ENCODE measurements around the gene SLC25A21. TPM values are rescaled to one million over a fixed set of nuclear protein-coding genes. Genes with fewer than 3 reads are reported as not detected.

The SLC25A21 gene
- total and polyA plus RNA-seq, 2 of the 13 experiments (the other 11 are each of a cell fraction or from before 2014, with no cell fraction given) = 1.9 to 2.9 TPM

DNA sequence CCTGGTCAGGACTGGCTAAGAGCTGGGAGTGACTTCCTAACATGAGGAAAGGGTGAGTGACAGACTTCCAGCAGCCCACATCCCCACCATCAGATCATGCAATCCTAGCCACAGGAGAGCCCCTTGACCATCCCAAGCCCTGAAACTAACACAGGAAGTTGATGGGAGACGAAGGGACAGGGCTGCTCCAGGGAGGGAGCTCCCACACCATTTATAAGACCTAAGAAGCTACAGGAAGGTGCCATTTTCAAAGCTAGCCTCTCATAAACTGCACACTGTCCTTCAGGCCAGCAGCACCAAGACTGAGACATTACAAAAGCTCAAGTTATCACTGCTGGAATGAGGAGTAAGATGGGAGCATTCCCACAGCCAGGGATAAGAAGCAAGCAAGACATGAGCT is 19.4 kb downstream of the SLC25A21 start:
- peak; percentile 41 for ATAC-seq
- H3K36me3 ChIP-seq (replicated peaks in 1 of 2; ENCODE audit: control insufficient read depth in 1 of 2, insufficient read depth in 2 of 2, low read length in 2 of 2) = no peaks in the 10 kb centered on the region
- in situ Hi-C loops (cut with HindIII; ENCODE audit: extremely low pct_ligation_motif_present, low pct_unique_long_range_greater_than_20kb) (loop anchor here (5.0 kb wide), 1 partner anchor 506 kb away; no protein-coding TSS in a partner anchor), intact Hi-C loops (cut with micrococcal nuclease; ENCODE audit: unreplicated experiment) (no loop called here)
- ChIA-PET POLR2A (interaction anchor here (1.1 kb wide), 1 partner anchor 19 kb away, joined by 3 read pairs; the partner anchor contains the start of gene SLC25A21), CTCF (ENCODE audit: low intra/inter-chr PET ratio, low total read pairs) (no interaction called here)
- 0 out of 2 replicates have a peak, but pooled peaks have one; percentile 7 for TF ChIP-seq KDM5B (CRISPR knock-in tag; IDR thresholded peaks at IDR 0.05; ENCODE audit: borderline replicate concordance)
- TF ChIP-seq SMARCC2 (IDR thresholded peaks at IDR 0.05) = no peak
- no peak for TF ChIP-seq NFE2L1 (CRISPR knock-in tag; IDR thresholded peaks at IDR 0.05; ENCODE audit: borderline replicate concordance)
- TF ChIP-seq, protein P1, sequence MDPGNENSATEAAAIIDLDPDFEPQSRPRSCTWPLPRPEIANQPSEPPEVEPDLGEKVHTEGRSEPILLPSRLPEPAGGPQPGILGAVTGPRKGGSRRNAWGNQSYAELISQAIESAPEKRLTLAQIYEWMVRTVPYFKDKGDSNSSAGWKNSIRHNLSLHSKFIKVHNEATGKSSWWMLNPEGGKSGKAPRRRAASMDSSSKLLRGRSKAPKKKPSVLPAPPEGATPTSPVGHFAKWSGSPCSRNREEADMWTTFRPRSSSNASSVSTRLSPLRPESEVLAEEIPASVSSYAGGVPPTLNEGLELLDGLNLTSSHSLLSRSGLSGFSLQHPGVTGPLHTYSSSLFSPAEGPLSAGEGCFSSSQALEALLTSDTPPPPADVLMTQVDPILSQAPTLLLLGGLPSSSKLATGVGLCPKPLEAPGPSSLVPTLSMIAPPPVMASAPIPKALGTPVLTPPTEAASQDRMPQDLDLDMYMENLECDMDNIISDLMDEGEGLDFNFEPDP (CRISPR knock-in tag; conservative IDR thresholded peaks at IDR 0.05) = 0 out of 2 replicates have a peak, but pooled peaks have one; percentile 57
- 0 out of 2 replicates have a peak, but pooled peaks have one; percentile 37 for TF ChIP-seq ZNF274 (CRISPR knock-in tag; IDR thresholded peaks at IDR 0.05)
- H2AFZ ChIP-seq (ENCODE audit: low read length) = no peak overlapping the region
- no peak for DNase-seq (ENCODE audit: low spot score)
- WGBS (ENCODE audit: low lambda C conversion rate) = 0% methylated on average over 1 of the region's 1 CpG
- no peaks in the 10 kb centered on the region for H3K4me1 ChIP-seq (ENCODE audit: insufficient read depth, low read length)
- H3K4me3 ChIP-seq (replicated peaks in 1 of 3; ENCODE audit: insufficient read depth in 1 of 3, low read depth in 2 of 3, low read length in 3 of 3) = no peak overlapping the region
- no peak overlapping the region for H3K9ac ChIP-seq (ENCODE audit: insufficient read depth, low read depth, low read length)
- H3K27me3 ChIP-seq (ENCODE audit: control insufficient read depth in 1 of 2, insufficient read depth in 2 of 2, low read length in 2 of 2) = no peaks in the 10 kb centered on the region
- H3K4me2 ChIP-seq (ENCODE audit: low read depth, low read length) = no peak overlapping the region
- FAIRE-seq = no peak
- H3K79me2 ChIP-seq (ENCODE audit: insufficient read depth, low read length) = no peaks in the 10 kb centered on the region
- no peaks in the 10 kb centered on the region for H4K20me1 ChIP-seq (ENCODE audit: insufficient read depth, low read length)
- peaks cover 4% of the 10 kb centered on the region; the same call in 1 of the 2 replicates for H3K9me3 ChIP-seq (ENCODE audit: low read length)
- no peak overlapping the region for H3K27ac ChIP-seq (ENCODE audit: extremely low read length, insufficient read depth, low read length)
- no TSS peak for BruUV-seq (replicated peaks)

DNA sequence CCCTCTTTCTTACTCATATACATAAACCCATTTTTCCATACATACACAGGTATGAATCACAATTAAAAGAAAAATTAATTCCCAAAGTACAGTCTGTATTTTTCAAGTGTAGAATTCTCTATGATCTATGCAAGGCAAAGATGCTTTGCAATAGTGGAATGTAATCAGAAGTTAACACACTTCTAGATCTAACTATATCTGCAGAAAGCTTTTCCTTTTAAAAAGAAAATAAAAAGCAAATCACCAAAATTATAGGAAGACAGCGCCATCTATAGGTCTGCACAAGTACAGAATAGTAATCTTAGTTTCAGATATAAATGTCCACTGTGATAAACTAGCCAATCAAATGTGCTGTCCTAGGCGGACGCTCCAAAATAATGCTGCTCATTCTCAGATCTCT is 22.0 kb downstream of the SLC25A21 start:
- H3K4me2 ChIP-seq (ENCODE audit: low read depth, low read length) = no peak overlapping the region
- CTCF ChIA-PET (ENCODE audit: low intra/inter-chr PET ratio, low total read pairs) = interaction anchor here (0.6 to 2.7 kb wide), 11 partner anchors 47 to 595 kb away, joined by 3 to 24 read pairs (median 4); partner anchors contain the start of gene MIPOL1
- H4K20me1 ChIP-seq (ENCODE audit: insufficient read depth, low read length) = no peaks in the 10 kb centered on the region
- H3K4me1 ChIP-seq (ENCODE audit: insufficient read depth, low read length) = no peaks in the 10 kb centered on the region
- H3K4me3 ChIP-seq (replicated peaks in 1 of 3; ENCODE audit: insufficient read depth in 1 of 3, low read depth in 2 of 3, low read length in 3 of 3) = no peak overlapping the region
- H3K36me3 ChIP-seq (replicated peaks in 1 of 2; ENCODE audit: control insufficient read depth in 1 of 2, insufficient read depth in 2 of 2, low read length in 2 of 2) = no peaks in the 10 kb centered on the region
- WGBS (ENCODE audit: low lambda C conversion rate) = 3% methylated on average over 3 of the region's 3 CpGs
- ATAC-seq = peak; percentile 75
- H2AFZ ChIP-seq (ENCODE audit: low read length) = no peak overlapping the region
- H3K27me3 ChIP-seq (ENCODE audit: control insufficient read depth in 1 of 2, insufficient read depth in 2 of 2, low read length in 2 of 2) = no peaks in the 10 kb centered on the region
- in situ Hi-C loops (cut with HindIII; ENCODE audit: extremely low pct_ligation_motif_present, low pct_unique_long_range_greater_than_20kb) (loop anchor here (5.0 kb wide), 1 partner anchor 503 kb away; no protein-coding TSS in a partner anchor), intact Hi-C loops (cut with micrococcal nuclease; ENCODE audit: unreplicated experiment) (loop anchor here (1.0 kb wide), 4 partner anchors 80 to 502 kb away; no protein-coding TSS in a partner anchor)
- DNase-seq (ENCODE audit: low spot score) = peak; percentile 63
- POLR2A ChIA-PET = no interaction called here
- no peaks in the 10 kb centered on the region for H3K79me2 ChIP-seq (ENCODE audit: insufficient read depth, low read length)
- no TSS peak for BruUV-seq (replicated peaks)
- peaks cover 4% of the 10 kb centered on the region; the same call in 1 of the 2 replicates for H3K9me3 ChIP-seq (ENCODE audit: low read length)
- FAIRE-seq = no peak
- H3K27ac ChIP-seq (ENCODE audit: extremely low read length, insufficient read depth, low read length) = no peak overlapping the region
- no peak overlapping the region for H3K9ac ChIP-seq (ENCODE audit: insufficient read depth, low read depth, low read length)
- TF ChIP-seq ZFP36L2 (CRISPR knock-in tag; IDR thresholded peaks at IDR 0.05) = peak; percentile 55; the same call in 1 of the 2 replicates
- TF ChIP-seq STAG1 (CRISPR knock-in tag; IDR thresholded peaks at IDR 0.05) = peak; percentile 74
- TF ChIP-seq, protein P2, sequence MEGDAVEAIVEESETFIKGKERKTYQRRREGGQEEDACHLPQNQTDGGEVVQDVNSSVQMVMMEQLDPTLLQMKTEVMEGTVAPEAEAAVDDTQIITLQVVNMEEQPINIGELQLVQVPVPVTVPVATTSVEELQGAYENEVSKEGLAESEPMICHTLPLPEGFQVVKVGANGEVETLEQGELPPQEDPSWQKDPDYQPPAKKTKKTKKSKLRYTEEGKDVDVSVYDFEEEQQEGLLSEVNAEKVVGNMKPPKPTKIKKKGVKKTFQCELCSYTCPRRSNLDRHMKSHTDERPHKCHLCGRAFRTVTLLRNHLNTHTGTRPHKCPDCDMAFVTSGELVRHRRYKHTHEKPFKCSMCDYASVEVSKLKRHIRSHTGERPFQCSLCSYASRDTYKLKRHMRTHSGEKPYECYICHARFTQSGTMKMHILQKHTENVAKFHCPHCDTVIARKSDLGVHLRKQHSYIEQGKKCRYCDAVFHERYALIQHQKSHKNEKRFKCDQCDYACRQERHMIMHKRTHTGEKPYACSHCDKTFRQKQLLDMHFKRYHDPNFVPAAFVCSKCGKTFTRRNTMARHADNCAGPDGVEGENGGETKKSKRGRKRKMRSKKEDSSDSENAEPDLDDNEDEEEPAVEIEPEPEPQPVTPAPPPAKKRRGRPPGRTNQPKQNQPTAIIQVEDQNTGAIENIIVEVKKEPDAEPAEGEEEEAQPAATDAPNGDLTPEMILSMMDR (CRISPR knock-in tag; IDR thresholded peaks at IDR 0.05) = peak; percentile 78
- TF ChIP-seq, protein P3, sequence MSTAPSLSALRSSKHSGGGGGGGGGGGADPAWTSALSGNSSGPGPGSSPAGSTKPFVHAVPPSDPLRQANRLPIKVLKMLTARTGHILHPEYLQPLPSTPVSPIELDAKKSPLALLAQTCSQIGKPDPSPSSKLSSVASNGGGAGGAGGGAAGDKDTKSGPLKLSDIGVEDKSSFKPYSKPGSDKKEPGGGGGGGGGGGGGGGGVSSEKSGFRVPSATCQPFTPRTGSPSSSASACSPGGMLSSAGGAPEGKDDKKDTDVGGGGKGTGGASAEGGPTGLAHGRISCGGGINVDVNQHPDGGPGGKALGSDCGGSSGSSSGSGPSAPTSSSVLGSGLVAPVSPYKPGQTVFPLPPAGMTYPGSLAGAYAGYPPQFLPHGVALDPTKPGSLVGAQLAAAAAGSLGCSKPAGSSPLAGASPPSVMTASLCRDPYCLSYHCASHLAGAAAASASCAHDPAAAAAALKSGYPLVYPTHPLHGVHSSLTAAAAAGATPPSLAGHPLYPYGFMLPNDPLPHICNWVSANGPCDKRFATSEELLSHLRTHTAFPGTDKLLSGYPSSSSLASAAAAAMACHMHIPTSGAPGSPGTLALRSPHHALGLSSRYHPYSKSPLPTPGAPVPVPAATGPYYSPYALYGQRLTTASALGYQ (CRISPR knock-in tag; IDR thresholded peaks at IDR 0.05) = no peak
- TF ChIP-seq SMYD3 (CRISPR knock-in tag; IDR thresholded peaks at IDR 0.05) = peak; percentile 63; the same call in 1 of the 2 replicates
- TF ChIP-seq SMAD3 (CRISPR knock-in tag; IDR thresholded peaks at IDR 0.05) = 0 out of 2 replicates have a peak, but pooled peaks have one; percentile 31
